ENCODE measurements around the gene ZNF837.

DNA sequence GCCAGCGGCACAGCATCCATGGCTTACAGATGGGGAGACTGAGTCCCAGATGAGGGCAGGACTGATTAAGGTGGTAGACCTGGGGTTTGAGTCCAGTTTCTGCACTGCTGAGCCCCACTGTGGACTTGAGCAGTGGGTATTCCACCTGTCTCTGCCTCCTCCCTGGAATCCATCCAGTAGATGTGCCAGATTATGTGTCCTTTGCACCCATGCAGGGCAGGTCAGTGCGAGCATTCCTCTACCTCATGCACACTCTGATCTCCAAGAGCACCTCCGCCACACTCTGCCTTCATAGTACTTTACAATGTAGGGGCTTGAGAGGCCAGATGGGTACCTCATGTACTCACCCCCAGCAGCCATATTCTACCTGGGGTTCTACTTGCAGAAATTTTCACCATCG is 44.0 kb downstream of the ZNF837 start:
- TF ChIP-seq, protein P1, sequence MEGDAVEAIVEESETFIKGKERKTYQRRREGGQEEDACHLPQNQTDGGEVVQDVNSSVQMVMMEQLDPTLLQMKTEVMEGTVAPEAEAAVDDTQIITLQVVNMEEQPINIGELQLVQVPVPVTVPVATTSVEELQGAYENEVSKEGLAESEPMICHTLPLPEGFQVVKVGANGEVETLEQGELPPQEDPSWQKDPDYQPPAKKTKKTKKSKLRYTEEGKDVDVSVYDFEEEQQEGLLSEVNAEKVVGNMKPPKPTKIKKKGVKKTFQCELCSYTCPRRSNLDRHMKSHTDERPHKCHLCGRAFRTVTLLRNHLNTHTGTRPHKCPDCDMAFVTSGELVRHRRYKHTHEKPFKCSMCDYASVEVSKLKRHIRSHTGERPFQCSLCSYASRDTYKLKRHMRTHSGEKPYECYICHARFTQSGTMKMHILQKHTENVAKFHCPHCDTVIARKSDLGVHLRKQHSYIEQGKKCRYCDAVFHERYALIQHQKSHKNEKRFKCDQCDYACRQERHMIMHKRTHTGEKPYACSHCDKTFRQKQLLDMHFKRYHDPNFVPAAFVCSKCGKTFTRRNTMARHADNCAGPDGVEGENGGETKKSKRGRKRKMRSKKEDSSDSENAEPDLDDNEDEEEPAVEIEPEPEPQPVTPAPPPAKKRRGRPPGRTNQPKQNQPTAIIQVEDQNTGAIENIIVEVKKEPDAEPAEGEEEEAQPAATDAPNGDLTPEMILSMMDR (IDR thresholded peaks at IDR 0.05), result no peak
- TF ChIP-seq POLR2A (IDR thresholded peaks at IDR 0.05), result no peak
